Nephron (organoid): Measurements from ENCODE around the gene VAMP1.

Experiments
- H3K27ac Mint-ChIP-seq, 3 experiments: 2 replicates each; pipeline ENCODE4 v1.8.0; 2020; ENCODE audit warnings: mixed read lengths in 3 of 3, mild to moderate bottlenecking in 2 of 3, moderate library complexity in 1 of 3
- H3K27me3 Mint-ChIP-seq: 2 replicates; pipeline ENCODE4 v1.8.0; 2021; ENCODE audit warnings: low read depth, mild to moderate bottlenecking, moderate library complexity, mixed read lengths
- H3K36me3 Mint-ChIP-seq: 2 replicates; pipeline ENCODE4 v1.8.0; 2020; ENCODE audit warnings: low read depth, mixed read lengths
- H3K4me1 Mint-ChIP-seq: 2 replicates; pipeline ENCODE4 v1.8.0; 2020; ENCODE audit warnings: mixed read lengths
- H3K4me3 Mint-ChIP-seq, 3 experiments: 2 replicates each; pipeline ENCODE4 v1.8.0; 2020; ENCODE audit warnings: mild to moderate bottlenecking in 3 of 3, mixed read lengths in 3 of 3, moderate library complexity in 2 of 3
- H3K9me3 Mint-ChIP-seq: 2 replicates; pipeline ENCODE4 v1.8.0; 2020; ENCODE audit warnings: mixed read lengths
- CTCF ChIP-seq, 3 experiments: fragments of 200-600 bp; sonication (generic); IDR thresholded peaks; one replicate each; pipeline ENCODE4 v1.5.0; 2021; ENCODE audit warnings: antibody characterized with exemption in 3 of 3; ENCODE audit not compliant: unreplicated experiment in 3 of 3

Gene VAMP1

GRCh38 chr12:6465467-6466183 lies 4.9 kb downstream of the VAMP1 start:
- peaks cover 30% of the 10 kb centered on the region for H3K36me3 Mint-ChIP-seq
- peaks cover 25% of the 10 kb centered on the region for H3K4me1 Mint-ChIP-seq
- TF ChIP-seq CTCF (IDR thresholded peaks at IDR 0.05; ENCODE audit: unreplicated experiment in 3 of 3): peak; percentile 70 to 78 (median 78)
- peaks cover 3% of the 10 kb centered on the region for H3K27me3 Mint-ChIP-seq
- no peak overlapping the region for H3K27ac Mint-ChIP-seq
- no peaks in the 10 kb centered on the region for H3K9me3 Mint-ChIP-seq
- peak overlapping the region in 2 of 3 experiments; percentile 40 to 65 for H3K4me3 Mint-ChIP-seq

DNA sequence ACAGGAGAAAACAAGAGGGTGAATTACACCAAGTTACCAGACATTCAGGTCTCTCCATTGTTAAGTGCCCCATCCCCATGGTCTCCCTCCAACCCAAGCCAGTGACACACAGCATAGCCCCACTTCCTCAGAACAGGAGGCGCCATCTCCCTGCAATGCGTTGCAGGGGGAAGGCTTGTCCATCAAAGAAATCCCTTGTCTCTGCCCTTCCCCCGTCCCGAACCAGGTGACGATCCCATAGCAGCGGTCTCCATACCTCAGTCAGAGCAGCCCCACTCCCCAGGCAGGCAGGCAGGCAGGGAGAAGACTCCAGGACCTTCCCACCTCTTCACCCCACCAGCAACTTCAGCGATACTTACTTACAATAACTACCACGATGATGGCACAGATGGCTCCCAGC lies 5.9 kb downstream of the VAMP1 start:
- Mint-ChIP-seq H3K4me1 (peaks cover 21% of the 10 kb centered on the region), H3K9me3 (no peaks in the 10 kb centered on the region), H3K27ac (no peak overlapping the region), H3K27me3 (peaks cover 3% of the 10 kb centered on the region), H3K4me3 (no peak overlapping the region), H3K36me3 (peaks cover 30% of the 10 kb centered on the region)
- no peak for TF ChIP-seq CTCF (IDR thresholded peaks at IDR 0.05; ENCODE audit: unreplicated experiment in 3 of 3)

- peaks cover 36% of the 10 kb centered on the region for H3K36me3 Mint-ChIP-seq
- peaks cover 14% of the 10 kb centered on the region for H3K4me1 Mint-ChIP-seq
- no peak overlapping the region for H3K27ac Mint-ChIP-seq
- no peak for TF ChIP-seq CTCF (IDR thresholded peaks at IDR 0.05; ENCODE audit: unreplicated experiment in 3 of 3)
- no peak overlapping the region for H3K4me3 Mint-ChIP-seq
- H3K9me3 Mint-ChIP-seq: no peaks in the 10 kb centered on the region
- H3K27me3 Mint-ChIP-seq: peaks cover 3% of the 10 kb centered on the region
Observed at GRCh38 chr12:6463858-6464257, 6.6 kb downstream of the VAMP1 start.

DNA sequence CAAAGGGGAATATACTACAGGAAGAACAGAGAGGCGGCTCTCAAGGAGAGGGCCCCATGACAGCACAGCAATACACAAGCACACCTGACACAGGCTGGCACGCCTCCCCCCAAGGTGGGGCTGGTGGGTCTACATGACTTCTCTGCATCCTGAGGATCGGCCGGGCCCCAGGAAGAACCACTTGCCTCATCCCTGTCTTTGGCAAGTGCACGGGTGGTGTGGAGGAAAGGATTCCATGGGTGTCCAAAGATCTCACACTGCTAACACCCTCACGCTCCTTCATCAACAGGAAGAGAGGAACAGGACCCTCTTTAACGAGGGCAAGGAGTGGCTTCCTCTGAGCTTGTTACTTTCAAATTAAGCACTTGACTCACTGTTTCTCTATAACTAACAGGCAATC lies 7.3 kb downstream of the VAMP1 start:
- peaks cover 42% of the 10 kb centered on the region for H3K36me3 Mint-ChIP-seq
- H3K9me3 Mint-ChIP-seq: no peaks in the 10 kb centered on the region
- peaks cover 7% of the 10 kb centered on the region for H3K4me1 Mint-ChIP-seq
- no peak overlapping the region for H3K4me3 Mint-ChIP-seq
- H3K27ac Mint-ChIP-seq: no peak overlapping the region
- TF ChIP-seq CTCF (IDR thresholded peaks at IDR 0.05; ENCODE audit: unreplicated experiment in 3 of 3): no peak
- peaks cover 3% of the 10 kb centered on the region for H3K27me3 Mint-ChIP-seq

DNA sequence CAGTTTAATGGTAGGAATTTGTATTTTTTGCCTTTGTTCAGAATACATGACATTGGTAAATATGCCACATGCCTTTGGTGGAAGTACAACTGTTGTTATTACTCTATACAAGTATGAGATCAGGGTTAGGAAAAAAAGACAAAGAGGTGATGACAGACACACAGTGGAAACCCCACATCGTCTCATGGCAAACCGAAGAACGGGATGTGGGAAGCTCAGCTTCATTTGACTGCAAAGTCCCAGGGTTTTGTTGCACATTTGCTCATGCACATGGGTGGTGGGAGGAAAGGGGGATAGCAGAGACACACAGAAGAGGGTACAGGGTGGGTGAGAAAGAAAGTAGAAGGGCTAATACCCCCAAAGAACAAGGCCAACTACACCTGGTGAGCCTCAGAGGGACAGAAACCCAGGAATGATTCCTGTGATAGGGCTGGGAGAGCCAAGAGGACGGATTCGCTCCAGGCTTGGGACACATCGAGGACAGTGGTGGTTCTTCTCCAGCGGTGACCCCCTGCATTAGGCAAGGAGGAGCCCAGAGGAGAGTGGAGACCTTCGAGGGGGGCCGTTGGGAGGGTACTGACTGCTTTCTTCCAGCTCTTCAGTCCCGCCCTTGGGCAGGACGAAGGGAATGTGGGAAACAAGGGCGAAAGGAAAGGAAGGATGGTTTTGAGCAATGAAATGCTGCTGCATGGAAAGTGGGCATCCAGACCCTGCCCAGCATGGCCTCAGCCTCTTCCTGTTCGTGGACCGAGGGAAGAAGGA lies 8.1 kb downstream of the VAMP1 start:
- H3K4me1 Mint-ChIP-seq: peaks cover 5% of the 10 kb centered on the region
- H3K4me3 Mint-ChIP-seq: no peak overlapping the region
- peaks cover 42% of the 10 kb centered on the region for H3K36me3 Mint-ChIP-seq
- no peaks in the 10 kb centered on the region for H3K27me3 Mint-ChIP-seq
- no peaks in the 10 kb centered on the region for H3K9me3 Mint-ChIP-seq
- no peak overlapping the region for H3K27ac Mint-ChIP-seq
- TF ChIP-seq CTCF (IDR thresholded peaks at IDR 0.05; ENCODE audit: unreplicated experiment in 3 of 3): no peak
